NB4 (cell line): ENCODE measurements around the gene LRP6.

Source experiments
- CTCF ChIP-seq: IDR thresholded peaks from one replicate; pipeline ENCODE4 v1.5.1; 2012; ENCODE audit warnings: low read depth, low read length
- MAX ChIP-seq: IDR thresholded peaks from 2 replicates; pipeline ENCODE4 v1.6.1; 2011; ENCODE audit warnings: low read depth, low read length
- MYC ChIP-seq: IDR thresholded peaks from 2 replicates; pipeline ENCODE4 v1.6.1; 2011; ENCODE audit warnings: low read depth, low read length
- POLR2A ChIP-seq: IDR thresholded peaks from 2 replicates; pipeline ENCODE4 v1.6.1; 2011; ENCODE audit warnings: mild to moderate bottlenecking; ENCODE audit not compliant: insufficient read length; ENCODE audit errors: extremely low read depth

- TF ChIP-seq CTCF, result no peak
- no peak for TF ChIP-seq POLR2A
- no peak for TF ChIP-seq MAX
- TF ChIP-seq MYC, result no peak
These were observed 180.5 kb downstream of the LRP6 start for GRCh38 chr12:12086362-12086761.
